GM12892 (cell line): Measurements from ENCODE around the gene FAIM.

ENCODE experiments used
- POLR2A ChIP-seq: IDR thresholded peaks from 2 replicates; pipeline ENCODE4 v1.6.1; 2011; ENCODE audit warnings: low read depth, low read length, control low read depth
- TAF1 ChIP-seq: IDR thresholded peaks from 2 replicates; pipeline ENCODE4 v1.6.1; 2011; ENCODE audit warnings: low read depth, mild to moderate bottlenecking, control low read depth, low read length, borderline replicate concordance

DNA sequence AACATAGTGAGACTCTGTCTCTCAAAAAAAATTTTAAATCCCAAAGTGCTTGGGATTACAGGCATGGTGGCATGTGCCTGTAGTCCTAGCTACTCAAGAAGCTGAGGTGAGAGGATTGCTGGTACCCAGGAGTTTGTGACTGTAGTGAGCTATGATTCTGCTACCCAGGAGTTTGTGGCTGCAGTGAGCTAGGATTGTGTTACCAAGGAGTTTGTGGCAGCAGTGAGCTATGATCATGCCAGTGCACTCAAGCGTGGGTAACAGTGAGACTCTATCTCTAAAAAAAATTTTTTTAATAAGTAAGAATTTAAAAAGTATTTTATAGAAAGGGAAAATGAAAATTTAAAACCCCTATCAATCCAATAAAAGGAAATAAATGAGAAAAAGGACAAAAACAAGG, 69.5 kb downstream of the FAIM start:
- TF ChIP-seq POLR2A (no peak), TAF1 (no peak)
